CD4-positive, alpha-beta T cell treated with Interleukin-21 for 1 hour (primary cell): ENCODE results near the gene TENT5C.

Source experiments
- DNase-seq: peaks from one replicate; pipeline ENCODE4 v3.0.0-alpha.2; 2020

TENT5C gene

GRCh38 chr1:117615474-117615873 lies 9.6 kb downstream of the TENT5C start:
- DNase-seq: peak; percentile 66

- DNase-seq: no peak
Measured at GRCh38 chr1:117616356-117616755, 10.5 kb downstream of the TENT5C start.

GRCh38 chr1:117616967-117617366 lies 11.1 kb downstream of the TENT5C start:
- DNase-seq: no peak

- no peak for DNase-seq
Measured at GRCh38 chr1:117618450-117619122, 12.7 kb downstream of the TENT5C start.

GRCh38 chr1:117620440-117620839 lies 14.6 kb downstream of the TENT5C start:
- DNase-seq: no peak

GRCh38 chr1:117621316-117621715 lies 15.5 kb downstream of the TENT5C start:
- no peak for DNase-seq

- DNase-seq: no peak
Measured at GRCh38 chr1:117622726-117623125, 16.9 kb downstream of the TENT5C start.

- DNase-seq: no peak
Measured at GRCh38 chr1:117623141-117623540, 17.3 kb downstream of the TENT5C start.

- no peak for DNase-seq
Measured at GRCh38 chr1:117623698-117624097, 17.9 kb downstream of the TENT5C start.

- no peak for DNase-seq
Measured at GRCh38 chr1:117627546-117628130, 21.8 kb downstream of the TENT5C start.

GRCh38 chr1:117628343-117628742 lies 22.5 kb downstream of the TENT5C start:
- no peak for DNase-seq

GRCh38 chr1:117629625-117630422 lies 24.0 kb downstream of the TENT5C start:
- no peak for DNase-seq

- DNase-seq: no peak
Measured at GRCh38 chr1:117630423-117630998, 24.7 kb downstream of the TENT5C start.

GRCh38 chr1:117631359-117632160 lies 25.7 kb downstream of the TENT5C start:
- no peak for DNase-seq

- no peak for DNase-seq
Measured at GRCh38 chr1:117632269-117633067, 26.6 kb downstream of the TENT5C start.

- DNase-seq: no peak
Measured at GRCh38 chr1:117633068-117633345, 27.2 kb downstream of the TENT5C start.

- no peak for DNase-seq
Measured at GRCh38 chr1:117633423-117633822, 27.6 kb downstream of the TENT5C start.

GRCh38 chr1:117633936-117634335 lies 28.1 kb downstream of the TENT5C start:
- DNase-seq: no peak

- DNase-seq: no peak
Measured at GRCh38 chr1:117634631-117635030, 28.8 kb downstream of the TENT5C start.

- DNase-seq: no peak
Measured at GRCh38 chr1:117635805-117636204, 30.0 kb downstream of the TENT5C start.

GRCh38 chr1:117636637-117637425 lies 31.0 kb downstream of the TENT5C start:
- no peak for DNase-seq
